ENCODE results near the gene JAK3.
"Not testable (repeated sequence)": the region's sequence is repeated elsewhere in the genome, so short reads cannot be mapped to it uniquely, and the experiment has no call there.

The JAK3 gene

DNA sequence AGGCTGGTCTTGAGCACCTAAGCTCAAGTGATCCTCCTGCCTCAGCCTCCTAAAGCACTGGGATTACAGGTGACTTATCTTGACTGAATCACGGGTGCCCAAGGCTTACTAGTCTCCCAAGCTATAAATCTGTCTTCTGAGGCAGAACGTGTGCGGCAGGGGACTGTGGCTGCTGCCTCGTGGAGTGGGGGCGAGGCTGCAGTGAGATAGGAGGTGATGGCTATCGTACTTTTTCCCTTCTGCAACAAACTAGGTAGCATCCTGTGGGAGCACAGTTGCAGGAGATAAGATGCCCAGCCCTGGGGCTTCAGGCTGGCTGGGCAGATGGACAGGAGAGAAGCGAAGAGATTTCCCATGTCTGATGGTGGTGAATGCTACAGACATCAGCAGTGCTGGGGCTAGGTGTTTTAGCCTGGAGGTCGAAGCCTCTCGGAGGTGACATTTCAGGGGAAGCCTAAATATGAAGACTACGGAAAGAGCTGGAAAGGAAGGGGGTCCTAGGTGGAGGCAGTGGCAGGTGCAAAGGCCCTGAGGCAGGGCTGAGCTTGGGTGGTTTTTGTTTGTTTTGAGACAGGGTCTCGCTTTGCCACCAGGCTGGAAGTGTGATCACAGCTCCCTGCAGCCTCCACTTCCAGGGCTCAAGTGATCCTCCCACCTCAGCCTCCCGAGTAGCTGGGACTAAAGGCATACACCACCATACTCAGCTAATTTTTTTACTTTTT, 45.5 kb downstream of the JAK3 start:
- no peak for DNase-seq

DNA sequence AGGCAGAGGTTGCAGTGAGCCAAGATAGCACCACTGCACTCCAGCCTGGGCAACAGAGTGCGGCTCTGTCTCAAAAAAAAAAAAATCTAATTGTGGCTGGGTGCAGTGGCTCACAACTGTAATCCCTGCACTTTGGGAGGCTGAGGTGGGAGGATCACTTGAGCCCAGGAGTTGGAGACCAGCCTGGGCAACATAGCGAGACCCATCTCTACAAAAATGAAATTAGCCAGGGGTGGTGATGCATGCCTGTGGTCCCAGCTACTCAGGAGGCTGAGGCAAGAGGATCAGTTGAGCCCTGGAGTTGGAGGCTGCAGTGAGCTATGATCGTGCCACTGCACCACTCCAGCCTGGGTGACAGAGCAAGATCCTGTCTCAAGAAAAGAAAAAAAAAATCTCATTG, 49.2 kb downstream of the JAK3 start:
- not testable (repeated sequence) for DNase-seq

DNA sequence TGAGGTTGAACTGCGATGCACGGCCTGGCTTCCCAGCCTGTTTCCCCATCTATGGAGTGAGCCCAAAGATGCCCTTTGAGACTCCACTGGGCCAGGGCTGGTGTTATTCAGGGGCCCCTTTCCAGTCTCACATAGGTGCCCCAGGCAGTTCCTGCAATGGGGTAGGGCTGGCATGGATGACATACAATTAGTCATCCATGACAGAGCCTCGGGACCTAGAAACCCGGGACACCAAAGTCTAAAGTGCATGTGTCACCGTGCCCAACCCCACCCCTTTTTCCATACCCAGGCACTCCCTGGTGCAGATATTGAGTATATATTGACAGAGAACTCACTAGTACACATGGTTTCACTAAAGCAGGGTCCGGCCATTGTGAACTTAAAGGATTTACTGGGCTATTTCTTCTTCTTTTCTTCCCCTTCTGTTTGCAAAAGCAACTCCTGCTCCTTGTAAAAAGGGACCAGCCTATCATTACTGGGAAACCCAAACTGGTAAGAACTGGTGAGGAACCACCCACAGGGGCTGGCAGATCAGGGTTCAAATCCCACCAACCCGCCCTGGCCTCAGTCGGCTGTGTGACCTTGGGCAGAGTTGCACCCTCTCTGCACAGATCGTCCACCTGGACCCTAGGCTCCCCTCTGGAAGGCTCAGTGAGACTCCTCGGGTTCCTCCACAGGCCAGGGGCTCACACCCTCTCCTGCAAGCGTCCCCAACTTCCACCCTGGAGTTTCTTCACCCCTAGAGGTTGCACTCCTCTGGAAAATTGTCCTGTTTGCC, 50.2 kb downstream of the JAK3 start:
- no peak for DNase-seq

DNA sequence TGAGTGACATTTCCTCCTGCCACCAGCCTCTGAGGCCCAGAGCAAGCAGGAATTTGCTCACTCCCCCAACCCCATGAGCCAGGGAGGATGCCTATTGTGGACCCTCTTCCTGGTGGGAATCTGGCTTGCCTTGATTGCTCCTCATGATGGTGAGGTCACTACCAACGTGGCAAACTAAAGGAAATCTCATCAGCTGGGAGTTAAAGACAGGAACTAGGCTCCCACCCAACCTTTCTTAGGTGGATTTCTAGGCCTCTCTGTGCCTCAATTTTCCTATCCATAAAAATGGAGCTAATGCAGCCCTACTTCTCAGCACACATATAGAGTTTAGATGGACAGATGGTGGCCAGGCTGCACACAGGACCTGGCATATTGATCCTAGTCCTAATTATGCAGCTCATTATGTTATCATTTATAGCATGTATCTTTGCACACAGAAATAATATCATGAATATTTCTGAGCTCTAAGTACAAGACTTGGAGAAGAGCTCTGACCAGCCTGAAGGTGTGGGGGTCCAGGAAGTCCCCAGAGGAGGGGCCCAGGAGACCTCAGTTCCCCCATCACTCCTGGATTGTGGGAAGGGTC, 50.9 kb downstream of the JAK3 start:
- DNase-seq = no peak

DNA sequence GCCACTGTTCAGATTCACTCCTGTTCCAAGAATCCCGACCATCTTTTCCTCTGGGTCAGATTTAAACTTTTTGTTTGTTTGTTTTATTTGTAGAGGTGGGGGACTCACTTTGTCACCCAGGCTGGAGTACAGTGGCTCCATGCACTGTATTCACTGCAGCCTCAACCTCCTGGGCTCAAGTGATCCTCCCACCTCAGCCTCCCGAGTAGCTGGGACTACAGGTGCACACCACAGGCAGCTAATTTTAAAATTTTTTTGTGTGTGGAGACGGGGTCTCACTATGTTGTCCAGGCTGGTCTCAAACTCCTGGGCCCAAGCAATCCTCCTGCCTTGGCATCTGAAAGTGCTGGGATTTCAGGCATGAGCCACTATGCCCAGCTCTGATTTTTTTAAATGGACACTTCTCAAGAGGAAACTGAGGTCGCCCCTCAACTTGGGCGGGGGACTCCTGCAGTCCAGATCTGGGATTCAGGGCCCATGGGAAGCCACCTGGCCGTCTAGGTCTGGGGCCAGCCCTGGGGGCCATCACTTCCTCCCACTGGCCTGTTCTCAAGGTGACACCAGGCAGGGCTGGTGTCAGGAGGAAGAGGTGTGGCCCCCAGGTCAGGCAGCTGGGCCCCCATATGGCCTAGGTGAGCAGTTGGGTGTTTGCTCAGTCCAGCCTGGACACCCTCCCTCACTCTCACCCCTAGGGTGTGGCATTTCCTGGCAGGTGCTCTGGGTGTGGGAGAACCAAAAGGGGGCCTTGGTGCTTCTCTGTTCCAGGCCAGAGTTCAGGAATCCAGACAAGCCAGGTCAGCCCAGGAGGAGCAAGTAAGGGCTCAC, 51.6 kb downstream of the JAK3 start:
- no peak for DNase-seq

DNA sequence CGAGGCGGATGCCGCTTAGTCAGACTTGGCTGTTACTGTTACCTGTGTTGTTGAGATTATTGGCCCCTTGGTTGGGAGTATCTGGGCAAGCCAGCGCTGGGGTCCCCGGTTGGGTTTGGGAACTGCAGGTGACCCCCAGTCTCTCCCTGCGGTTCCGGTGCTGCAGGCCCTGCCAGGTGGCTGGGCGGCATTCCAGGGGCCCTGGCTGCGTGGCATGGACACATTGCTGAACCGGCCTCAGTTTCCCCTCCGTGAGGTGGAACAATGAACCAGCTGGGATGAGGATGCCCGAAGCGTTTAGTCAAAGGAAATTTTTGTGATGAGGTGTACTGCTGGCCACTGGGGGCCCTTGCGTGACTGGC, 52.3 kb downstream of the JAK3 start:
- no peak for DNase-seq

DNA sequence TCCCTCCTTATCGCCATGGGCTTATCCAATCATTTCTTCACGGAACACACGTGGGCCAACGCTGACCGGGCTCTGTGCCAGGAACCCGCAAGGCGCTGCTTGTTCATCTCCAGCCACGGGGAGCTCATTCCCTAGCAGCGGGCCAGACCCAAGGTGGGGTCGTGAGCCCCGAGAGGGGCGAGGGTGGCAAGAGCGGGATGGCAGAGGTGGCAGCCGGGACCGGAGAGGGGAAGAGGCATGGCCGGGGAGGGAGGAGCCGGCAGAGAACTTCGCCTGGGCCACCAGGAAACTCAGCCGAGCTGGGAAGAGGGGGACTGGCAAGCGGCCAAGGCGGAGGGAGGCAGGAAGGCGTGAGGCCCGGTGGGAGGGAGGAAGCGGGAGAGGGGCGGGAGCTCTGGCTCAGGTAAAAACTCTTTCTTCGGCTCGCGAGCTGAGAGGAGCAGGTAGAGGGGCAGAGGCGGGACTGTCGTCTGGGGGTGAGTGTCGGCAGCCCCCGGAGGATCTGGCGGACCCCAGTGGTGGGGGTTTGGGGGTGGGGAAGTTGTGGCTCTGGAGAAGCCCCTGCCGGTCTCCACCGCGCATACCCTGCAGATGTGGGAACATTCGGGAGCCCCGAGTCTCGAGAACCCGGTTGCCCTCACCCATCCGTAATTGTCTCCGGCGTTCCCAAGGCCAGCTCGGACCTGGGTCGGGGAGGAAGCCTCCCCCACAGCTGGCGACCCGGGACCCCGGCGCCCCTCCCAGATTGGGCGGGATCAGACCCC, 52.9 kb downstream of the JAK3 start, which contains the start of gene B3GNT3:
B3GNT3 (plus strand) TSS at position 408 of the 764 bp plus-strand sequence. CDS start 12,670 bp downstream, outside the sequence.
- DNase-seq = peak; percentile 68

DNA sequence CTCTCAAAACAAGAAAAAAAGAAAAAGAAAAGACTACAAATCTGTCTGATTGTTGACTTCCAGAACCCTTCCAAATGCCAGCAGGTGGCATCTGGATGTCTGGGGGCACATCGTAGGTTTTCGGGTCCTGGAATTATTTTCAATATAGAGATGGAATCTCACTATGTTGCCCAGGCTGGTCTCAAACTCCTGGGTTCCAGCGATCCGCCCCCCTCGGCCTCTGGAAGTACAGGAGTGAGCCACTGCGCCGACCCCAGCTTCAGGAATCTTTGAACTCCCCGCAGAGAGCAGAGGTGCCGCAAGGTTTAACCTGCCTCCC, 53.4 kb downstream of the JAK3 start:
- no peak for DNase-seq

DNA sequence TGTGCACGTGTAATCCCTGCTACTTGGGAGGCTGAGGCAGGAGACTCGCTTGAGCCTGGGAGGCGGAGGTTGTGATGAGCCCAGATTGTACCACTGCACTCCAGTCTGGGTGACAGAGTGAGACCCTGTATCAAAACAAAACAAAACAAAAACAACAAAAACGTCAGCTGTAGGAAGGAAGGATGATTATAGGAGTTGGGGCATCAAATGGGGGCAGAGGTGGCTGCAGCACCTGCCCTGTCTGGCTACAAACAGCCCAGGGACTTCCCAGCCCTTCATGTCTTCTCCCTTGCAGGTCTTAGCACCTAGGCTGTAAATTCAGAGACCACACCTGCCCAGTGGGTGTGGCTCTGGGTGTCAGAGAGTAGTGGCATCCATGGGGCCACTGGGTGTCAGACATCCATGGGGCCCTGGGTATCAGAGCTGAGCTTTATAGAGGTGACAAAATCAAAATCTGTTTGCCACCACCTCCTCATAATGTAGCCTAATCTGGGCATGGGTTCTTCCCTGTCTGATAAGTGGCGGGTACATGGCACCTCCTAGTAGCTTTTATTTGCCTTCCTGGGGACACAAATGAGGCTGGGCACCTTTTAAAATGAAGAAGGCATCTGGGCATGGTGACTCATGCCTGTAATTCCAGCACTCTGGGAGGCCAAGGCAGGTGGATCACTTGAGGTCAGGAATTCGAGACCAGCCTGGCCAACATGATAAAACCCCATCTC, 57.6 kb downstream of the JAK3 start:
- no peak for DNase-seq

DNA sequence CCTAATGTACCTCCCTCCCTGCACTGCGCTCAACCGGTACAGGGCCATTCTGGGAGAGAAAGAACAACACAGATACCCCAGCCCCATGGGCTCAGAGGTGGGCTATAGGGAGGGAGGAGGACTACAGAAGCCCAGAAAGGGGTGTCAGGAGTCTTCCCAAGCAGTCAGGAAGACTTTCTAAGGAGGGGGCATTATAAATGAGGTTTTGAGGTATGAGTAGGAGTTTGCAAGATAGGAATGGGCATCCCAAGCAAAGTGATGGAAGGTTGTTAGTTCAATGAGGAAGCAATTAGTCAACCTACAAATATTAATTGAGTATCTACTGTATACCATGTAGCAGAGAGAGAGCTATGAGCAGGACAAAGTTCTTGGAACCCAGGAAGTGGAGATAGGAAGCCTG, 59.1 kb downstream of the JAK3 start:
- DNase-seq = no peak

DNA sequence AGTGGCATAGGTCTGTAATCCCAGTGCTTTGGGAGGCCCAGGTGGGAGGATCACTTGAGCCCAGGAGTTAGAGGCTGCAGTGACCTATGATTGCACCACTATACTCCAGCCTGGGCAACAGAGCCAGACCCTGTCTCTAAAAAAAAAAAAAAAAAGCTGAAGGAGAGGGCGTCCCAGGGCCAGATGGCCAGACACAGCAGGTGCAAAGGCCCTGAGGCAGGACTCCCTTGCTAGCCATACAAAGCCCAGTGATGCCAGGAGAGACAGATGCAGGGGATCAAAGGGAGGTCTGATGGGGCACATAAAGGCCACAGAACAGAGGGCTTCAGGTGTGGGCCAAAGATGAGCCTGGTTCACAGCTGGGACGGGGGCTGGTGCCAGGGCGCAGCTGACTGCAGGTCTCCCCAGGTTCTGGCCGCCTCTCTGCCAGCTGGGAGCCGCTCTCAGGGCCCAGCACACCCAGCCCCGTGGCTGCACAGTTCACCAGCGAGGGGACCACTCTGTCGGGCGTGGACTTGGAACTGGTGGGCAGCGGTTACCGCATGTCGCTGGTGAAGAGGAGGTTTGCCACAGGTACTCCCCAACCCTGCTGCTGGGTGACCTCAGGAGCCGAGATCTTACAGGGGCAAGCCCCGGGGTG, 60.4 kb downstream of the JAK3 start:
- DNase-seq = no peak

DNA sequence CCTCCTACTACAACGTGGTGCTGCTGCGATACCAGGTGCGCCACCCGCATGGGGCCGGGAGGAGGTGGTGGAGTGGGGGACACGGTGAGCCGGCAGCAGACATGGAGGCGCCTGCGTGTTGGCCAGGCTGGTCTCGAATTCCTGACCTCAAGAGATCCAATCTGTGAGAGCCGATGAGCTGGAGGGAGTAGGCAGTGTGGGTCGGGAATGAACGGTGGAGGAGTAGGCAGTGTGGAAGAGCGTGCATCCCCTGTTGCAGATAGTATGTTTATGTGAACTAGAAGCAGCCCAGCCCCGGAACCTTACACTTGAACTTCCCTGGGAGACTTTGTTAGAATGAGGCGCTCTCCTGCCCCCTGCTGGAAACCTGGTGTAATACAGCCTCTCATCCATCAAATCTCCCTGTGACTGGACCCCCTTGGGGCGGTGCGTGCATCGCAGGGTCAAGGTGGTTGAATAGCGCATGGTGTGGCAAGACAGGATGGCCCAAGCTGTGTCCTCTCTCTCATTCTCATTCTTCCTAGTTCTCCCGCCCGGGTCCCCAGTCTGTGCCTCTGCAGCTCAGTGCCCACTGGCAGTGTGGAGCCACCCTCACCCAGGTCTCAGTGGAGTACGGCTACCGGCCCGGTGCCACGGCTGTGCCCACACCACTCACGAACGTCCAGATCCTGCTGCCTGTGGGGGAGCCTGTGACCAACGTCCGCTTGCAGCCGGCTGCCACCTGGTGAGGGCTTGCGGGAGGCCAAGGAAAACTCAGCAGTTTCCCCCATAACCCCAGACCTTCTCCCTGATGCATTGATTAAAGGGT, 63.4 kb downstream of the JAK3 start:
- DNase-seq = peak; percentile 90

DNA sequence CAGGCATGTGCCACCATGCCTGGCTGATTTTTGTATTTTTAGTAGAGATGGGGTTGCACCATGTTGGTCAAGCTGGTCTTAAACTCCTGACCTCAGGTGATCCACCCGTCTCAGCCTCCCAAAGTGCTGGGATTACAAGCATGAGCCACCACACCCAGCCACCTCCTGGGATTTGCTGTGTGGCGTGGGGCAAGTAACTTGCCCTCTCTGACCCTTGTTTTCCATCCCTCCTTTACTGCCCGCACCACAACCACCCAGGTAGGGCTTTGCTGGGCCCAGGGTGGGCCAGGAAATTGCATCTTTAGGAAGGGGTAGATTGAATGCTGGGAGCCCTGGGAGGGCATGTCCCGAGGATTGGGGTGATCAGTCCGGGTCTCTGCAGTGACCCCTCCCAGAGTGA, 64.1 kb downstream of the JAK3 start:
- DNase-seq = not testable (repeated sequence)

DNA sequence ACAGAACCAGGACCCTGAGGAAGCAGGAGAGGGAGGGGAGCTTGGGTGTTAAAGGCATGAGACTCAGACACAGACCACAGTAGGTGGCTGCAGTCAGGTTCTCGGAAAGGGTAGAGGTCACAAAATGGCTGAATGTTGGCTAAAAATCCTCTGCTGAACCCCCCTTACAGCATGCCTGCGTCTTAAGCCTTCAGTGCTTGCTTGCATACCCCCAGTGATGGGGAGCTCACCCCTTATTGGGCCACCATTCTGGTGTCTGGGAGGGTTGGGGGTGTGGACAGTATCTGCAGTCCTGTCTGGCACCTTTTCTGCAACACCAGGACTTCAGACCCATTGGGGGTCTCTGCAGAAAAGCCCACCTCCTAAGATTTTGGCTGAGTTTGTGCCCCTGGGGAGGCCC, 67.0 kb downstream of the JAK3 start:
- no peak for DNase-seq

DNA sequence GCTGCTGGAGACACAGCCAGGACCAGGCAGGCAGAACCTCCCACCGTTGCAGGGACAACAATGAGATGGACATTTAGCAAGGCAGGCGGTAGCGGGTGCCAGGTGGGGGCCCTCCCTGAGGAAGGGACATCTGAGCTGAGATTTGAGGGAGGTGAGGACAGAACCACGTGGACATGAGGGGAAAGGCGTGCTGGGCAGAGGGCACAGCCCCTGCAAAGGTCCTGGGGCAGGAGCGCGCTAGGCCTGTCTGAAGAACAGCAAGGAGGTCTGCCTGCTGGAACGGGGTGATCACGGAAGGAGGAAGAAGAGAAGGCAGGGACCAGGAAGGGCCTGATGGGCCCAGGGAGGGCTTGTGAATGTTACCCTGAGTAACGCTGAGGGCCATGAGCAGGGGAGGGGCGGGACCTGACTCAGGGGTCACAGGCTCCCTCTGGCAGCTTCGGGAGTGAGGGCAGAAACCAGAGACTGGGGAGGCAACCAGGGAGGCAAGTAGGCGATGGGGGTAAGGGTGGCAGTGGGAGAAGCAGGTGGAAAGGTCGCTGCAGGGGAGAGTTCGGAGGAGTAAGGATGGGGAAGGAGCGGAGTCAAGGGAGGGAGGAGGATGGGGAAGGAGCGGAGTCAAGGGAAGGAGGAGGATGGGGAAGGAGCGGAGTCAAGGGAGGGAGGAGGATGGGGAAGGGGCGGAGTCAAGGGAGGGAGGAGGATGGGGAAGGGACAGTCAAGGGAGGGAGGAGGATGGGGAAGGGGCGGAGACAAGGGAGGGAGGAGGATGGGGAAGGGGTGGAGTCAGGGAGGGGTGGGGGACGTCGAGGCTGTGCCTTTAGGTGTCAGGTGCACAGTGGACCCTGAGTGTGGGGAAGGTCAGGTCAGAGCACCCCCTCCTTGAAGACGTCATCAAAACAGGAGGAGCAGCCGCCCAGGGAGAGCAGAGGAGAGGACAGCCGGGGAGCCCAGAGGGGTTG, 68.5 kb downstream of the JAK3 start:
- no peak for DNase-seq

DNA sequence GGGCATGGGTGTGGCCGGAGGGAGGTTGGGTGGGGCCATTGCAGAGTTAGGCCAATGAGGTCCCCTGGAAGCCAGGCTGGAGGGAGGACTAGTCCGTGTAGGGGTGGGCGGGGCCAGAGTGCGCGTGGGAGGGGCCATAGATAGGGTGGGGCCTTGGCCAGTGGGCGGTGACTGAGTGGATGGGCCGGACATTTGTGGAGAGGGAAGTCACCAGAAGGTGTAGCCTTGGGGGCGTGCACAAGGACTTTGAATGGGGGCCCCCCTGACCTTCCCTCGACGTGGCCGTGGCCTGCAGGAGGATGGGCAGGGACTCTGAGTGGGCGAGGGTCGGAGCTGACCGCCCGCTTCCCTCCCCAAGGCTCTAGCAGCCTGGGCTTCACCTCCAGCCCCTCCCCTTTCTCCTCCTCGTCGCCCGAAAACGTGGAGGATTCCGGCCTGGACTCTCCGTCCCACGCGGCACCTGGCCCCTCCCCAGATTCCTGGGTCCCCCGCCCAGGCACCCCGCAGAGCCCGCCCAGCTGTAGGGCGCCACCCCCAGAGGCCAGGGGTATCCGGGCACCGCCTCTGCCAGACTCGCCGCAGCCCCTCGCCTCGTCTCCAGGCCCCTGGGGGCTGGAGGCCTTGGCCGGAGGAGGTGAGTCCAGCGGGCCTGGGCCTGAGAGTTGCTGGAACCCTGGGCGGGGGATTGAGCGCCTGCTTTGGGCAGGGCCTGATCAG, 69.4 kb downstream of the JAK3 start:
- DNase-seq = peak; percentile 78

DNA sequence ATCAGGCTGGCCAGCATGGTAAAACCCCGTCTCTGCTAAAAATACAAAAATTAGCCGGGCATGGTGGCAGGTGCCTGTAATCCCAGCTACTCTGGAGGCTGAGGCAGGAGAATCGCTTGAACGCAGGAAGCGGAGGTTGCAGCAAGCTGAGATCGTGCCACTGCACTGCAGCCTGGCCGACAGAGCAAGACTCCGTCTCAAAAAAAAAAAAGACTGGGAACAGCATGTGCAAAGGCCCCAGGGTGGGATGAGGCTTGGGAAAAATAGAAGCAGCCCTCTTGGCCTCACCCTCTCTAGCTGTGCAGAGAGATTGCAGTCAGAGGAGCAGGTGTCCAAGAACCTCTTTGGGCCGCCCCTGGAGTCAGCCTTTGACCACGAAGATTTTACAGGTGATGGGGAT, 69.9 kb downstream of the JAK3 start:
- not testable (repeated sequence) for DNase-seq

DNA sequence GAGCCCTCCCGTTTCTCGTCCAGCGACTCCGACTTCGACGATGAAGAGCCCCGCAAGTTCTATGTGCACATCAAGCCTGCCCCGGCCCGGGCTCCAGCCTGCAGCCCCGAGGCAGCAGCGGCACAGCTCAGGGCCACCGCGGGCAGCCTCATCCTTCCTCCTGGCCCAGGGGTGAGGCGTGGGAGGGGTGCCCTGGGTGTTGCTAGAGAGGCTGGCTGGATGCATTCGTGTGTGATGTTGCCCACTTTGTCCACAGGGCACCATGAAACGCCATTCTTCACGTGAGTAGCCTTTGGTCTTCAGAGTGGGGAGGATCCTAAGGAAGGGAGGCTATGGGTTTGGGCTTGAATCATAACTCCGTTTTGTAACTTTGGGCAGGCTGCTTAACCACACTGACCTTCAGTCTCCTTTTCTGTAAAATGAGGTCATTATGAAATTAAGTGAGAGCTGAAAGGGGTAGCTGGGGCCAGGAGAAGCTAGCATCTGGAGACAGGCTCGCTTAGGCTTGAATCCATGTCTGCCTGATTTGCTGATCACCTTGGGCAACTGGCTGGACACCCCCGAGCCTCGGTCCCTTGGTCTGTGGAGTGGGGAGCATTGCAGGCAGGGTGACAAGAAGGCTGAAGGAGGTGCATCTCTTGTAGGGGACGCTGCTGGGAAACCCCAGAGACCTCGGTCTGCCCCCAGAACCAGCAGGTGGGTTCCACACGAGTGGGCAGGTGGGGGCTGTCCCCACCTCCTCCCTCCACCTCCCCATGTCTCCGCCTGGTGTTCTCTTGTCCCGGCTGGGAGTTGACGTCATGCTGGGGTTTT, 71.6 kb downstream of the JAK3 start:
- DNase-seq = no peak

Data from activated CD8-positive, alpha-beta memory T cell treated with anti-CD3 and anti-CD28 coated beads for 24 hours (primary cell).